Gastroesophageal sphincter (tissue), 3 donors: Measurements from ENCODE around the gene HLA-F.

Experiments used
- EP300 ChIP-seq: sonication (generic); formaldehyde crosslinking; IDR thresholded peaks from one replicate; pipeline ENCODE4 v1.6.1; 2017; ENCODE audit warnings: antibody characterized with exemption, mild to moderate bottlenecking
- TF ChIP-seq, protein P1 (sequence below), 4 experiments: fragments of 200-600 bp in 2 of 4; fragments of 450-650 bp in 2 of 4; sonication (generic) in 1 of 4; IDR thresholded peaks; one replicate each; pipeline ENCODE4 v1.5.1; 2017 to 2019; ENCODE audit warnings: antibody characterized with exemption in 4 of 4, mild to moderate bottlenecking in 2 of 4, moderate library complexity in 2 of 4

DNA sequence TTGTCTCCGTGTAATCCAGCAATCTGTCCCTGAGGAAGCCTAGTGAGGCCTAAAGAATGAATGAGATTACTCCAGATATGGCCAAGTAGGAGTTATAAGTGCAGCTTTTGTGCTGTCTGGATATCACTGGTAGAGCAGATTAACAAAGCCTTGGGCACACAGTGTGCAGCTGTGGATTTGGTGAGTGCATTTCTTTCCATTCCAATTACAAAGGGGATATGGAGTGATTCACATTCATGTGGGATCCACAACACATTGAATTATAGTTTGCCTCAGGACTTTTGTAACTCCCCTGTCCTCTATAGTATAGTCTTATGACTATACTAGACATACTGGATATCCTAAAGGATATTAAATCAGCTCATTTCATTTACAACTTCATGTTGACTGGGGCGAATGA lies 47.1 kb downstream of the HLA-F start:
- TF ChIP-seq EP300: no peak
- TF ChIP-seq, protein P1, sequence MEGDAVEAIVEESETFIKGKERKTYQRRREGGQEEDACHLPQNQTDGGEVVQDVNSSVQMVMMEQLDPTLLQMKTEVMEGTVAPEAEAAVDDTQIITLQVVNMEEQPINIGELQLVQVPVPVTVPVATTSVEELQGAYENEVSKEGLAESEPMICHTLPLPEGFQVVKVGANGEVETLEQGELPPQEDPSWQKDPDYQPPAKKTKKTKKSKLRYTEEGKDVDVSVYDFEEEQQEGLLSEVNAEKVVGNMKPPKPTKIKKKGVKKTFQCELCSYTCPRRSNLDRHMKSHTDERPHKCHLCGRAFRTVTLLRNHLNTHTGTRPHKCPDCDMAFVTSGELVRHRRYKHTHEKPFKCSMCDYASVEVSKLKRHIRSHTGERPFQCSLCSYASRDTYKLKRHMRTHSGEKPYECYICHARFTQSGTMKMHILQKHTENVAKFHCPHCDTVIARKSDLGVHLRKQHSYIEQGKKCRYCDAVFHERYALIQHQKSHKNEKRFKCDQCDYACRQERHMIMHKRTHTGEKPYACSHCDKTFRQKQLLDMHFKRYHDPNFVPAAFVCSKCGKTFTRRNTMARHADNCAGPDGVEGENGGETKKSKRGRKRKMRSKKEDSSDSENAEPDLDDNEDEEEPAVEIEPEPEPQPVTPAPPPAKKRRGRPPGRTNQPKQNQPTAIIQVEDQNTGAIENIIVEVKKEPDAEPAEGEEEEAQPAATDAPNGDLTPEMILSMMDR (IDR thresholded peaks at IDR 0.05): no peak
